ACC112 (cell line): ENCODE results near the gene TASP1.
"Not testable (repeated sequence)": the region's sequence is repeated elsewhere in the genome, so short reads cannot be mapped to it uniquely, and the experiment has no call there.

Experiments
- H2AFZ ChIP-seq: fragments of 200-600 bp; sonication (generic); one replicate; pipeline ENCODE4 v1.6.0; 2017; ENCODE audit warnings: antibody characterized with exemption, low read length; ENCODE audit not compliant: unreplicated experiment
- H3K27ac ChIP-seq: fragments of 200-600 bp; sonication (generic); 2 replicates; pipeline ENCODE4 v1.5.1; 2014; ENCODE audit warnings: low read depth, mild to moderate bottlenecking, antibody characterized with exemption, low read length, moderate library complexity
- H3K27me3 ChIP-seq: fragments of 200-600 bp; sonication (generic); 2 replicates; pipeline ENCODE4 v1.6.1; 2014; ENCODE audit warnings: mild to moderate bottlenecking, antibody characterized with exemption, low read length, moderate library complexity, mixed read lengths; ENCODE audit not compliant: insufficient read depth
- H3K36me3 ChIP-seq: fragments of 200-600 bp; sonication (generic); 2 replicates; pipeline ENCODE4 v1.6.1; 2016; ENCODE audit warnings: mild to moderate bottlenecking, antibody characterized with exemption, low read length, moderate library complexity, mixed read lengths; ENCODE audit not compliant: insufficient read depth
- H3K4me1 ChIP-seq: fragments of 200-600 bp; sonication (generic); one replicate; pipeline ENCODE4 v1.6.1; 2016; ENCODE audit warnings: low read length, mixed read lengths; ENCODE audit not compliant: insufficient read depth, unreplicated experiment, control insufficient read depth
- H3K4me3 ChIP-seq: fragments of 200-600 bp; sonication (generic); 2 replicates; pipeline ENCODE4 v1.5.1; 2014; ENCODE audit warnings: mild to moderate bottlenecking, low read depth, low read length
- H3K79me2 ChIP-seq: fragments of 200-600 bp; sonication (generic); one replicate; pipeline ENCODE4 v1.6.0; 2016; ENCODE audit warnings: low read length; ENCODE audit not compliant: control insufficient read depth, unreplicated experiment, insufficient read depth

The TASP1 gene

DNA sequence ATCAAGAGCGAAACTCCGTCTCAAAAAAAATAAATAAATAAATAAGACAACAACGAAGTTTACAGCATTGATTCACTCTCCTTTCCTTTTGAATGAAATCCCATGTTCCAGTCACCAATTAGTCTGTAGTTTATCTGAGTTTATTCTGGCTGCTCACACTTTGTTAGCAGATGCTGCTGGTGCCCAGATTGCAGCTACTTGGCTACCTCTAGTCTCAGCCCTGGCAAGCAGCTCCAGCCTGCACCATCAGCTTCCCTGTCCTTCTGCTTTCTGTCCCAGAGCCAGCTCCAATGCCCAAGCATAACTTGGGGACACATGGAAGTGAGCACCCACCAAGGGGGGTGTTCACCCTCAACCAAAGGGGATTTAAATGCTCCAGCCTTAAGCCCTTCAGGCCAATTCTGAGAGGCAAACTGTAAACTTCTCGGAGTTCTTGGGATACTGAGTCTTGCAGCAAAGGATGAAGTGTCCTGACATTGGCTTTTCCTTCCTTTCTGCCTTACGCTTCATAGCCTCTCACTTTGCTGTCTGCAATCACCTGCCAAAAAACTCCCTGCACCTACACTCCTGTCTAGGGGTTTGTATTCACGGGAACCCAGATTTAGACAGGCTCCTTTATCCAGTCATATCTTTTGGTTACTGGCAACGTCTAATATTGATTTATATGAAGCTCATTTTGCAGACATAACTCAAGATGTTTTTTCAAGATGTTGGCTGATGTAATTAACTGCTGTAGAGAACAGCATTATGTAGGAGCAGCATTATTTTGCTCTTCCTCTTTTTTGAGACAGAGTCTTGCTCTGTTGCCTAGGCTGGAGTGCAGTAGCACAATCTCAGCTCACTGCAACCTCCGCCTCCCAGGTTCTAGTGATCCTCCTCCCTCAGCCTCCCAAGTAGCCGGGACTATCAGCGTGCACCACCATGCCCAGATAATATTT, 9.8 kb upstream of the TASP1 start:
- no peak overlapping the region for H3K27ac ChIP-seq
- H3K36me3 ChIP-seq = no peaks in the 10 kb centered on the region
- H2AFZ ChIP-seq = no peak overlapping the region
- no peaks in the 10 kb centered on the region for H3K79me2 ChIP-seq
- H3K4me3 ChIP-seq = no peak overlapping the region
- no peaks in the 10 kb centered on the region for H3K4me1 ChIP-seq
- peaks cover 26% of the 10 kb centered on the region for H3K27me3 ChIP-seq

DNA sequence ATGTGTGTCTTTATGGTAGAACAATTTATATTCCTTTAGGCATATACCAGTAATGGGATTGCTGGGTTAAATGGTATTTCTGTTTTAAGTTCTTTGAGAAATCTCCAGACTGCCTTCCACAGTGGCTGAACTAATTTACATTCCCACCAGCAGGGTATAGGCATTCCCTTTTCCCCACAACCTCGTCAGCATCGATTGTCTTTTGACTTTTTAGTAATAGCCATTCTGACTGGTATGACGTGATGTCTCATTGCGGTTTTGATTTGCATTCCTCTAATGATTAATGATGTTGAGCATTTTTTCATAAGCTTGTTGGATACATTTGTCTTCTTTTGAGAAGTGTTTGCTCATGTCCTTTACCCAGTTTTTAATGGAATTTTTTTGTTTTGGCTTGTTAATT, 5.3 kb upstream of the TASP1 start:
- H3K27ac ChIP-seq = no peak overlapping the region
- no peaks in the 10 kb centered on the region for H3K79me2 ChIP-seq
- no peaks in the 10 kb centered on the region for H3K36me3 ChIP-seq
- no peak overlapping the region for H2AFZ ChIP-seq
- no peak overlapping the region for H3K4me3 ChIP-seq
- H3K27me3 ChIP-seq = peaks cover 42% of the 10 kb centered on the region
- no peaks in the 10 kb centered on the region for H3K4me1 ChIP-seq

DNA sequence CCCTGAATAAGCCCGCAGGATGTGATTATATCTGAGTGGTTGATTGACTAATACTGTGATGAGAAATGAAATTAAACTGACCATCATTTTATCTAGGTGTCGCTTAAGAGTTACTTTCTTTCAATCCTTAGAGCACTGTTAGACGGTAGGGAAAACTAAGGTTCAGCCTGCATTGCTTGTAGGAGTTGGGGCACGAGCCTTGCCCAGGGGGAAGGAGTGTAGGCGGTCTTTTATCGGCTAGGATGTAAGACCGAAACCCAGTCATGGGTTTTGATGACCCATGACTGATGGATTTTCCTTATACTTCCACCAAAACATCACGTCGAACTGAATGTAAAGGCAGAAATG, 392 bp upstream of the TASP1 start:
- Histone ChIP-seq H2AFZ (peak overlapping the region; percentile 100), H3K79me2 (peaks cover 30% of the 10 kb centered on the region), H3K27me3 (peaks cover 24% of the 10 kb centered on the region), H3K36me3 (no peaks in the 10 kb centered on the region), H3K4me1 (peaks cover 3% of the 10 kb centered on the region), H3K27ac (peak overlapping the region; percentile 39; the same call in 1 of the 2 replicates), H3K4me3 (peak overlapping the region; percentile 98)

DNA sequence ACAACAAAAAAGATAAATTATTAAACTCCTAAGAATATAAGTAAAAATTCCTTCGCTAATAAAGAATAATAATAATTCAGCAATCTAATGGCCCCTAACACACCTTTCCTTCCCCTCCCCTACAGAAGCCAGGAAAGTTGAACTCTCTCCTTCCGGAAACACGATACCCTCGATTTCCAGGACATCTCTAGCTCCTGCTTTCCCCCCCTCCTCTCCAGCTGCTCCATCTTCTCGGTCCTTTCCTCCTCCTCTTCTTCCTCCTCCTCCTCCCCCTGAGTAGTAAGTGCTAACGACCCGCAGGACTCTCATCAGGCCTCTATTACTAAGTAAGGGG, 603 bp downstream of the TASP1 start:
- Histone ChIP-seq H3K27me3 (peaks cover 14% of the 10 kb centered on the region), H3K27ac (peak overlapping the region; percentile 85), H3K4me1 (peaks cover 3% of the 10 kb centered on the region), H2AFZ (peak overlapping the region; percentile 79), H3K36me3 (no peaks in the 10 kb centered on the region), H3K4me3 (peak overlapping the region; percentile 98), H3K79me2 (peaks cover 39% of the 10 kb centered on the region)

DNA sequence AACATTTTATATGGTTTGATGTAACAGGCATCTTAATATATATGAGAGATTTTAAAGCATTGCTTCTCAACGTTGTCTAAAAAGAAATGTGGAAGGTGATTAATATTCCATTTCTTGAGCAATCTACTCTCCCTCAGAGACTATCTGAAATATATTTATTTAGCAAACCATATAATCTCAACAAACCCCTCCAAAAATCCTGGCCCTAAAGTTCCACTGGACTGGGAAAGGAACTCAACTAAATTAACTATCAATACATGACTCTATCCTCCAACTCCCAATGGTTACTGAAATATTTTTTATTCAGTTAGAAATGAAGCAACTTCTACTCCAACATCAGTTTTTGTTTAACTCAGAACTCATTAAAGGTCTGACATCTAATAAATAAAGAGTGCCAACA, 6.3 kb downstream of the TASP1 start:
- no peak overlapping the region for H3K27ac ChIP-seq
- H3K27me3 ChIP-seq = no peaks in the 10 kb centered on the region
- no peak overlapping the region for H3K4me3 ChIP-seq
- H2AFZ ChIP-seq = no peak overlapping the region
- H3K36me3 ChIP-seq = no peaks in the 10 kb centered on the region
- H3K4me1 ChIP-seq = peaks cover 4% of the 10 kb centered on the region
- H3K79me2 ChIP-seq = peaks cover 51% of the 10 kb centered on the region

DNA sequence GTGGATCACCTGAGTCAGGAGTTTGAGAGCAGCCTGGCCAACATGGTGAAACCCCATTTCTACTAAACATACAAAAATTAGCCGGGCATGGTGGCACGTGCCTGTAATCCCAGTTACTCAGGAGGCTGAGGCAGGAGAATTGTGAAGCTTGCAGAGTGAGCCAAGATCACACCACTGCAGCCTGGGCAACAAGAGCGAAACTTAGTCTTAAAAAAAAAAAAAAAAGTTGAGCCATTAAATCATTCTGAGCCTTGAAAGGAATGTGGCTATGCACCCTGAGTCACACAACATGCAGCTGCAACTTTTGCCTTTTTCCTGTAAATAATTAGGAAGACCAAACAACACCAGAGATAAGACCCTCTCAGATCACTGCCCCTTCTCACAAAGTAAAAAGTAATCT, 11.2 kb downstream of the TASP1 start:
- H3K27ac ChIP-seq = not testable (repeated sequence)

DNA sequence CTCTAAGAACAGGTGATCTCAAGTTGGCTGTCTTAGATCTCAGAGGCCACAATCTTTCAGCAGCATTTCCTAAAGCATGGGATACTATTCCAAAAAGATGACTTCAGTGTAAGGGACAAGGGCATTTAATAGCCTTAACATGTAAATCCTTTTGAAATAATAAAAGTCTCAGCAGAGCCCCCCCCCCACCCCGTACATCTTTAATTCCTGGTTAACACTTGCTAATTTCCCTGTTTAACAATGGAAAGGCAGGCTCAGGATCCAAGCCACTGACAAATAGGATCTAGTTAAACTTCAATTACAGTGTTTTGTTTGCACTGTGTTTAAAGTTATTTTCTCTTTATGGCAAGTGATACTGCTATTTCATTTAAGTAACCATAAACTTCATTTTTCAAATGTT, 12.0 kb downstream of the TASP1 start:
- Histone ChIP-seq H3K4me3 (no peak overlapping the region), H3K27me3 (no peaks in the 10 kb centered on the region), H3K79me2 (peaks cover 7% of the 10 kb centered on the region), H2AFZ (no peak overlapping the region), H3K36me3 (no peaks in the 10 kb centered on the region; the same call in 1 of the 2 replicates), H3K4me1 (peaks cover 4% of the 10 kb centered on the region), H3K27ac (no peak overlapping the region)

More for the DNA sequence above, 11.2 kb downstream of the TASP1 start:
- not testable (repeated sequence) for H2AFZ ChIP-seq, H3K27me3 ChIP-seq, H3K36me3 ChIP-seq, H3K4me1 ChIP-seq, H3K4me3 ChIP-seq
- H3K79me2 ChIP-seq = peaks cover 12% of the 10 kb centered on the region

DNA sequence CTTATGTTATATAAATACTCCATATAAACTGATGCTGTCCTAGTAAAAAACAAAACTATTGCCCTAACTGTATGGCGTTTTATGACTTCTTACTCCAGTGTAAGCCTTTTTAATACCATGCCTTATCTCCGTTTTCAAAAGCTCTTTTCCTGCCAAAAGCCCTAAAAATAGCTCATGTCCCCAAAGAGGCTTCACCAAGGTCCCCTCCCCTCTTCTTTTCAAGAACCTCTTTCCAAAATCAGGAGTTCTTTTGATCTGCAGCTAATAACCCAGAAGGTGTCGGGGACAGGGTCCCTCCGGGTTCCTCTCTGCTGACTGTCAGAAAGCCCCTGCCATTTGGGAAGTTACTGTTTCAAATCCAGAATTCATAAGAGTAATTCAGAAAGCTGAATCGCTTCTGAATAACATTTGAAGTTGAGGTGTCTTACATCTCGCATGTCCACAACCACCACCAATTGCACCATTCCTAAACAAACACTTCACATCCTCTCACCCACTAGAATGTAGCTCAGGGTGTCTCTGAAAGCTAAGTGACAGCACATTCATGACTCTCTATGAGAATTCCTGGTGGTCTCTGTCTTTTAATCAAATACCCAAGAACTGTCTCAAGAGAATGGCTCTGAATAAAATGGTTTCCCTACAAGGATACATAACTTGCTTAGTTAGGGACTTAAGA, 13.3 kb downstream of the TASP1 start:
- H3K79me2 ChIP-seq = peaks cover 3% of the 10 kb centered on the region
- H3K36me3 ChIP-seq = no peaks in the 10 kb centered on the region; the same call in 1 of the 2 replicates
- H3K27ac ChIP-seq = no peak overlapping the region
- H3K4me3 ChIP-seq = no peak overlapping the region
- no peak overlapping the region for H2AFZ ChIP-seq
- peaks cover 4% of the 10 kb centered on the region for H3K4me1 ChIP-seq
- no peaks in the 10 kb centered on the region for H3K27me3 ChIP-seq

DNA sequence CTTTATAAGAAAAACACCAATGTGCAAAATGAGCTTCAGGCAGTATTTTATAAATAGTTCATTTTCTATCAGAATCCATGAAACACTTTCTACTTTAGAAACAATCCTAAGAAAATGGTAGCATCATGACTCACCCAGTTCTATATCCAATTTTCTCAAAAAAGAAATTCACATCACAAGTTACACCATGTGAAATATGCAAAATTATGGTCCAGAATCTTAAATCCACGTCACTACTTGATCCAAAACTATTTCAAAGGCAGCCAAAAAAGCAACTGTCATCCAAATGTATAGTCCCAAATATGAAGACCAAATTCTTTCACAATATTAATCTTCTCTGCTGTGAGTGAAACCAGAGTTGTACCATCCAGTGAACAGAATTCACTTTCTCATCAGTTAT, 19.3 kb downstream of the TASP1 start:
- not testable (repeated sequence) for H3K36me3 ChIP-seq, H3K79me2 ChIP-seq, H2AFZ ChIP-seq, H3K27me3 ChIP-seq, H3K27ac ChIP-seq, H3K4me3 ChIP-seq, H3K4me1 ChIP-seq

DNA sequence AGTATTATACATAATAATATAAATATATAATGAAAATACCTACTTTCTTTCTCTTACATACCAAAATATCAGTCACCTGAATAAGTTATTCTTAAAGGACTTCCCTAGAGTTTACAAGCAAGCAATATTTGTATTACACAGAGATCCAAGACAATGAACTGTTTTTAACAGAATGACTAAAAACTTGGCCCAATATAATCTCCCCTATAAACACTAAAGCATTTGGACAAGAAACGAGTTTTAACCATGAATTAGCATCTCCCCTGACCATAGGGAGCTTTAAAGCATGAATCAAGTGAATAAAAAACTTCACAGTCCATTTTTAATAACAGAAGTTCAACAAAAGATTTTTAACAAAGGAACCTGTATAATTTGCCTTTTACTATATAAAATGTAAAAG, 20.3 kb downstream of the TASP1 start:
- H3K27me3 ChIP-seq, H3K4me3 ChIP-seq, H3K4me1 ChIP-seq, H3K79me2 ChIP-seq, H2AFZ ChIP-seq, H3K27ac ChIP-seq, H3K36me3 ChIP-seq: not testable (repeated sequence)

DNA sequence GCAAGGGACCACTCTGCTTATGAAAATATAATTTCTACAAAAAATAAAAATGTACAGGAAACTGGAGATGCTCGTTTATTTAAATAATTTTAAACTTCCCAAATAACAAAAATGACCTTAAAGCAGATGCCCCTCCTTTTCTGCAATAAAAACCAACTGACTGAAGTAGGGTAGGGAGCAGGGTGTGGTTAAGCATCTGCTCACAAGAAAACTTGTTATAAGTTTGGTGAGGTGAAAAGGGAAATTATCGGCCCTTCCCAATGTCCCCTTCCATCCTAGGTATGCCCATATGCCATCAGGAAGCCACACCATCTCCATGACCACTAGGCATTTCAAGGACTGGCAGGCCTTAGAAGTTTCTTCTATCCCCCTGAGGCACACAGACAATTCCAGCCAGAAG, 21.1 kb downstream of the TASP1 start:
- H3K27me3 ChIP-seq, H3K36me3 ChIP-seq, H3K79me2 ChIP-seq, H2AFZ ChIP-seq, H3K27ac ChIP-seq, H3K4me1 ChIP-seq, H3K4me3 ChIP-seq: not testable (repeated sequence)
